ENCODE results near the gene SERPINB13. TPM values are rescaled to one million over a fixed set of nuclear protein-coding genes. Genes with fewer than 3 reads are reported as not detected.

The SERPINB13 gene
- total RNA-seq, 2 donors from 2014 or later, result not detected

DNA sequence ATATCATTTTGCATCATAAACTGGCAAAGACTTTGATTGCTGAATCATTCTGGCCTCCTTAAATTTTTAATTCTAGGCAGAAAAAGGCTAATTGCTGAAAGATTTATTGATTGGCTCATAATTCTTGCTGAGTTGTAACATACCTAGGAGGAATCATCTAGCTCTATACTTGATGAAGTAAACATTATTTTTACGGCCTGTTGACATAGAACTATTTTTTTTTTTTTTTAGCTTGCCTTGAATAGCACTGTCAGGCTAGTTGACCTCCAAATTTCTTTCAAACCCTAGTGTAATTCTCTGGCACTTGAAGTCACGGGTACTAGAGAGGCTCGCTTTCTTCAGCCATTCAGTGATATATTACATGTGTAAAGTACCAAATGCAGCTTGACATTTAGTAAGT is 42.1 kb upstream of the SERPINB13 start:
- ATAC-seq, result no peak

DNA sequence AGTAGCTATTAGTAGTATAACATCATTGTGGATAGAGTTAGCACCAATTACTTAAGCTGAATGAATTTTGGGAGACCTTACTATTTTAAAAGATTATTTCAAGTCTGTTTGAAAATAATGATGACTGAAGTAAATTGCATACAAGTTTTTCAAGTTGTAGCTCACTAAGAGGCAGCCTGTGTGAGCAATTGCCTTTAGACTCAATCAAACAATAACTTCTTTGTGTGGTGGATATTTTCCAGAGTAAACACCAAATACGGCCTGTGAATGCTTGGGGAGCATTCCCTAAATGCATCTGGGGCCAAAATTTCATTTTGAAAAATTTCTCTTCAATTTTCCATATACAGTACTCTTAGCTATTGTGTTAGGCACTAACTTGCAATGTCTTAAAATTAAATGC is 37.1 kb upstream of the SERPINB13 start:
- intact Hi-C loops (cut with DNase I), result no loop called here
- DNase-seq, result no peak
- Histone ChIP-seq H3K4me1 (no peaks in the 10 kb centered on the region), H3K27me3 (no peaks in the 10 kb centered on the region), H3K9me3 (no peaks in the 10 kb centered on the region), H3K27ac (no peak overlapping the region), H3K36me3 (replicated peaks in 1 of 2; ENCODE audit: insufficient read depth in 1 of 2, low read depth in 2 of 2) (no peaks in the 10 kb centered on the region), H3K4me3 (no peak overlapping the region)
- no peak for ATAC-seq
- WGBS, 2 donors, result 4 to 17% methylated on average over 1 of the region's 1 CpG
- TF ChIP-seq CTCF (IDR thresholded peaks at IDR 0.05) (no peak), POLR2A (IDR thresholded peaks at IDR 0.05) (no peak)

More for the DNA sequence above, 42.1 kb upstream of the SERPINB13 start:
- no peaks in the 10 kb centered on the region for H3K4me1 ChIP-seq
- 60 to 66% methylated on average over 3 of the region's 3 CpGs for WGBS, 2 donors
- intact Hi-C loops (cut with DNase I), result no loop called here
- H3K9me3 ChIP-seq, result no peaks in the 10 kb centered on the region
- no peak overlapping the region for H3K27ac ChIP-seq
- DNase-seq, result no peak
- no peaks in the 10 kb centered on the region for H3K36me3 ChIP-seq (replicated peaks in 1 of 2; ENCODE audit: insufficient read depth in 1 of 2, low read depth in 2 of 2)
- H3K27me3 ChIP-seq, result no peaks in the 10 kb centered on the region
- TF ChIP-seq CTCF (IDR thresholded peaks at IDR 0.05) (no peak), POLR2A (IDR thresholded peaks at IDR 0.05) (no peak)
- H3K4me3 ChIP-seq, result no peak overlapping the region

DNA sequence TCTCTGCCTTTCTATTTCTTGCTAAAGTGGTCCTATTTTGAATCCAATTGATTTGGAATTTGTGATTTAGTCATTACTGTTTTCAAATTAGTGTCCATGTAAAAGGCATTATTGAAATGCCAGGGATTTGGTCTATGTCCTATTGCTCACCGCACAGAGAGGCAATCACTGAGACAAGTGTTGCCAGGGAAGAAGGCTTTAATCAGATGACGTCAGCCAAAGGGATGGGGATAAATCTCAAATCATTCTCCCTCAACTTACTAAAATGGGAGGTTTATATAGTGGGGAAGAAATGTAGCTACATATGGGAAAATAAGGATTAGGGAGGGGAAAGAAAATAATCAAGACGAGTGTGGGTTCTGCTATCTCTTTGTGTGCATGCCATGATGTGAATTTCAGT is 35.4 kb upstream of the SERPINB13 start:
- DNase-seq (no peak), ATAC-seq (no peak)
- H3K9me3 ChIP-seq, result no peaks in the 10 kb centered on the region
- intact Hi-C loops (cut with DNase I), result no loop called here
- WGBS, 2 donors, result 77 to 83% methylated on average over 3 of the region's 3 CpGs
- H3K4me1 ChIP-seq, result no peaks in the 10 kb centered on the region
- no peaks in the 10 kb centered on the region for H3K36me3 ChIP-seq (replicated peaks in 1 of 2; ENCODE audit: insufficient read depth in 1 of 2, low read depth in 2 of 2)
- H3K27me3 ChIP-seq, result no peaks in the 10 kb centered on the region
- H3K4me3 ChIP-seq, result no peak overlapping the region
- no peak overlapping the region for H3K27ac ChIP-seq
- TF ChIP-seq POLR2A (IDR thresholded peaks at IDR 0.05) (no peak), CTCF (IDR thresholded peaks at IDR 0.05) (no peak)

DNA sequence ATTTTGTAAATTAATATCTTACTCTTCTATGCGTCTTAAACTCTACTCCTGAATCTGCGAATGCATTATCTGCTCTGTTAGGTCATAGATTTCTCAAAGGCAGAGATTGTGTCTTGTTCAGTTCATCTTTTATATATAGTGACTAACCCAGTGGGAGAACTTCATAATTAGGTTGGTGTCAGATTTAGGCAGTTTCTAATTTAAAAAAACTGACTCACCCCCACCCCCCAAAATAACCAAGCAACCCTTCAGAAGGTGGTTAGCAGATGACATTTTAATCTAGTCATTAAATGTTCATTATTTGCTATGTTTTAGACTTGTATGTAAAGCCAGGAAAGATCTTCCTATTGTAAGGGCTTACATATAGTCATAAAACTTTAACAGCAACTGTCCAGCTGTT is 34.6 kb upstream of the SERPINB13 start:
- no peak for ATAC-seq
- no peaks in the 10 kb centered on the region for H3K36me3 ChIP-seq (replicated peaks in 1 of 2; ENCODE audit: insufficient read depth in 1 of 2, low read depth in 2 of 2)
- DNase-seq, result no peak
- WGBS, 2 donors, result 86 to 89% methylated on average over 2 of the region's 2 CpGs
- H3K27ac ChIP-seq, result no peak overlapping the region
- intact Hi-C loops (cut with DNase I), result no loop called here
- no peak overlapping the region for H3K4me3 ChIP-seq
- TF ChIP-seq CTCF (IDR thresholded peaks at IDR 0.05) (no peak), POLR2A (IDR thresholded peaks at IDR 0.05) (no peak)
- H3K27me3 ChIP-seq, result no peaks in the 10 kb centered on the region
- H3K9me3 ChIP-seq, result no peaks in the 10 kb centered on the region
- no peaks in the 10 kb centered on the region for H3K4me1 ChIP-seq

- Histone ChIP-seq H3K4me3 (no peak overlapping the region), H3K36me3 (replicated peaks in 1 of 2; ENCODE audit: insufficient read depth in 1 of 2, low read depth in 2 of 2) (no peaks in the 10 kb centered on the region), H3K4me1 (no peaks in the 10 kb centered on the region), H3K27ac (no peak overlapping the region), H3K27me3 (no peaks in the 10 kb centered on the region), H3K9me3 (no peaks in the 10 kb centered on the region)
- 46 to 68% methylated on average over 1 of the region's 1 CpG for WGBS, 2 donors
- intact Hi-C loops (cut with DNase I), result no loop called here
- TF ChIP-seq POLR2A (IDR thresholded peaks at IDR 0.05), result no peak
- ATAC-seq, result peak; percentile 52
- peak in 2 of 4 donors; percentile 12 to 32 for DNase-seq
These were observed 34.1 kb upstream of the SERPINB13 start for GRCh38 chr18:63553081-63553480.

All from body of pancreas (tissue), 4 donors.